ENCODE measurements around the gene RNF38.

GRCh38 chr9:36415822-36416525 is 15.9 kb upstream of the RNF38 start:
- no peak for TF ChIP-seq CTCF (IDR thresholded peaks at IDR 0.05; ENCODE audit: insufficient read depth, low read depth, low read length)
- no peak for TF ChIP-seq EZH2 (IDR thresholded peaks at IDR 0.05; ENCODE audit: insufficient read depth, low read length)
